ENCODE data around the gene RFC5. TPM values are rescaled to one million over a fixed set of nuclear protein-coding genes. Genes with fewer than 3 reads are reported as not detected.
A peak's percentile ranks its signal among the peaks of the same experiment; 100 is the strongest.

The RFC5 gene
- polyA plus RNA-seq, 3 donors = 6.6 to 8.0 (median 7.5) TPM

DNA sequence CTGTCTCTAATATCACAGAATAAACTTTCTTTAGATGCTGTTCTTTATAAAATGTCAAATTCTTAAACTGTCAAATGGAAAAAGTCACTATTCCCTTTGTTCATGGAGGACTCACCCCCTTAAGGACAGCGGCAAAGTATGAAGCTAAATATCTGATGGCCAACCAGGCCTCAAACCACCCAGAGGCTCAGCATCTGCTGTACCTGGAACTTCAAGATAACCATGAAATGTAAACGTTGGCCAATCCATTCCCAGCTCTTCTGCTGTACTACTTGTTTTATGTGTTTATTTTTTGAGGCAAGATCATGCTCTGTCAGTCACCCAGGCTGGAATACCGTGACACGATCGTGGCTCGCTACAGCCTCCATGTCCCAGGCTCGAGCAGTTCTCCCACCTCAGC lies 15.7 kb downstream of the RFC5 start:
- no peak for DNase-seq
- no peaks in the 10 kb centered on the region for H3K27me3 Mint-ChIP-seq (ENCODE audit: low read depth in 3 of 3)
- no peaks in the 10 kb centered on the region for H4K20me1 ChIP-seq (ENCODE audit: insufficient read depth, low read length)
- TF ChIP-seq, protein P1, sequence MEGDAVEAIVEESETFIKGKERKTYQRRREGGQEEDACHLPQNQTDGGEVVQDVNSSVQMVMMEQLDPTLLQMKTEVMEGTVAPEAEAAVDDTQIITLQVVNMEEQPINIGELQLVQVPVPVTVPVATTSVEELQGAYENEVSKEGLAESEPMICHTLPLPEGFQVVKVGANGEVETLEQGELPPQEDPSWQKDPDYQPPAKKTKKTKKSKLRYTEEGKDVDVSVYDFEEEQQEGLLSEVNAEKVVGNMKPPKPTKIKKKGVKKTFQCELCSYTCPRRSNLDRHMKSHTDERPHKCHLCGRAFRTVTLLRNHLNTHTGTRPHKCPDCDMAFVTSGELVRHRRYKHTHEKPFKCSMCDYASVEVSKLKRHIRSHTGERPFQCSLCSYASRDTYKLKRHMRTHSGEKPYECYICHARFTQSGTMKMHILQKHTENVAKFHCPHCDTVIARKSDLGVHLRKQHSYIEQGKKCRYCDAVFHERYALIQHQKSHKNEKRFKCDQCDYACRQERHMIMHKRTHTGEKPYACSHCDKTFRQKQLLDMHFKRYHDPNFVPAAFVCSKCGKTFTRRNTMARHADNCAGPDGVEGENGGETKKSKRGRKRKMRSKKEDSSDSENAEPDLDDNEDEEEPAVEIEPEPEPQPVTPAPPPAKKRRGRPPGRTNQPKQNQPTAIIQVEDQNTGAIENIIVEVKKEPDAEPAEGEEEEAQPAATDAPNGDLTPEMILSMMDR (IDR thresholded peaks at IDR 0.05) = no peak
- H3K27me3 ChIP-seq (ENCODE audit: control insufficient read depth in 2 of 2, insufficient read depth in 2 of 2, low read length in 2 of 2) = no peaks in the 10 kb centered on the region
- H3K36me3 ChIP-seq (replicated peaks in 1 of 2; ENCODE audit: control insufficient read depth in 1 of 2, insufficient read depth in 2 of 2, low read length in 2 of 2) = peaks cover 71 to 98% of the 10 kb centered on the region in 2 donors
- 98% methylated on average over 6 of the region's 7 CpGs for WGBS (ENCODE audit: insufficient coverage)
- peak overlapping the region in 2 of 7 donors; percentile 7 to 42 for H3K27ac Mint-ChIP-seq
- no peaks in the 10 kb centered on the region for H3K4me1 Mint-ChIP-seq
- intact Hi-C loops (cut with micrococcal nuclease) = no loop called here
- no peak overlapping the region for H3K4me3 Mint-ChIP-seq
- H3K4me1 ChIP-seq (ENCODE audit: control insufficient read depth in 1 of 2, insufficient read depth in 2 of 2, low read length in 2 of 2) = no peaks in the 10 kb centered on the region
- no peaks in the 10 kb centered on the region for H3K9me3 ChIP-seq (replicated peaks in 1 of 2; ENCODE audit: control insufficient read depth in 1 of 2, insufficient read depth in 1 of 2, low read length in 2 of 2)
- H3K36me3 Mint-ChIP-seq = peaks cover 70 to 89% of the 10 kb centered on the region in 2 donors
- H3K9ac ChIP-seq (ENCODE audit: insufficient read depth, low read length, poor library complexity, severe bottlenecking) = no peak overlapping the region
- no peak overlapping the region for H2AFZ ChIP-seq (ENCODE audit: insufficient read depth, low read depth, low read length, poor library complexity, severe bottlenecking)
- H3K4me2 ChIP-seq (replicated peaks; ENCODE audit: extremely low read depth, low read length, poor library complexity, severe bottlenecking) = no peak overlapping the region
- no peak overlapping the region for H3K27ac ChIP-seq (ENCODE audit: low read depth in 1 of 2, low read length in 2 of 2)
- H3K79me2 ChIP-seq (ENCODE audit: insufficient read depth, low read length) = no peaks in the 10 kb centered on the region
- H3K9me3 Mint-ChIP-seq = no peaks in the 10 kb centered on the region
- no peak overlapping the region for H3K4me3 ChIP-seq (replicated peaks in 1 of 3; ENCODE audit: low read depth in 2 of 3, low read length in 3 of 3)

DNA sequence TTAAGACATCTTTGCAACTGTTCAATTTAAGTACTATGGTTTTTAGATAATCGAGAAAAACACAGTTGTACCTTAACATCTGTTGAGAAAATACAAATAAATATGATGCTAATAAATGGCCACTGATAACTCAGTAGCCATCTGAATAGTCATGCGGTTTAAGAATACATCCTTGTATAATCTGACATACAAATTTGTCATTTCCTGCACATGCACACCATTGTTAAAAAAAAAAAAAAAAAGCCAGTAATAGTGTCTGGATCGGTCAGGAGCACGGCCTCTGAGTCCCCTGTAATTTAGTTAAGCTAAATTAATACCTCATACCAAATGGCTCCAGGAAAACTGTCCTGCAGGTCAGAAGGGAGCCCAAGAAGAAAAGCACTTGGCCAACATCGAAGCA lies 16.8 kb downstream of the RFC5 start:
- H3K36me3 Mint-ChIP-seq = peaks cover 75 to 89% of the 10 kb centered on the region in 2 donors
- H3K27ac Mint-ChIP-seq = no peak overlapping the region
- Histone ChIP-seq H3K27ac (ENCODE audit: low read depth in 1 of 2, low read length in 2 of 2) (no peak overlapping the region), H3K9ac (ENCODE audit: insufficient read depth, low read length, poor library complexity, severe bottlenecking) (no peak overlapping the region), H3K79me2 (ENCODE audit: insufficient read depth, low read length) (no peaks in the 10 kb centered on the region), H4K20me1 (ENCODE audit: insufficient read depth, low read length) (no peaks in the 10 kb centered on the region), H2AFZ (ENCODE audit: insufficient read depth, low read depth, low read length, poor library complexity, severe bottlenecking) (no peak overlapping the region), H3K4me2 (replicated peaks; ENCODE audit: extremely low read depth, low read length, poor library complexity, severe bottlenecking) (no peak overlapping the region), H3K27me3 (ENCODE audit: control insufficient read depth in 2 of 2, insufficient read depth in 2 of 2, low read length in 2 of 2) (no peaks in the 10 kb centered on the region), H3K36me3 (replicated peaks in 1 of 2; ENCODE audit: control insufficient read depth in 1 of 2, insufficient read depth in 2 of 2, low read length in 2 of 2) (peaks cover 72 to 100% of the 10 kb centered on the region in 2 donors), H3K4me3 (replicated peaks in 1 of 3; ENCODE audit: low read depth in 2 of 3, low read length in 3 of 3) (no peak overlapping the region), H3K4me1 (ENCODE audit: control insufficient read depth in 1 of 2, insufficient read depth in 2 of 2, low read length in 2 of 2) (no peaks in the 10 kb centered on the region), H3K9me3 (replicated peaks in 1 of 2; ENCODE audit: control insufficient read depth in 1 of 2, insufficient read depth in 1 of 2, low read length in 2 of 2) (no peaks in the 10 kb centered on the region)
- H3K9me3 Mint-ChIP-seq = peaks cover 0 to 3% (median 0%) of the 10 kb centered on the region in 7 donors
- WGBS (ENCODE audit: insufficient coverage) = 100% methylated on average over 1 of the region's 5 CpGs
- H3K4me1 Mint-ChIP-seq = peaks cover 1% of the 10 kb centered on the region
- intact Hi-C loops (cut with micrococcal nuclease) = no loop called here
- no peak for DNase-seq
- no peaks in the 10 kb centered on the region for H3K27me3 Mint-ChIP-seq (ENCODE audit: low read depth in 3 of 3)
- H3K4me3 Mint-ChIP-seq = no peak overlapping the region
- TF ChIP-seq, protein P1 (IDR thresholded peaks at IDR 0.05) = no peak

All from CD14-positive monocyte (primary cell).